ENCODE measurements around the gene HDAC5. TPM values are rescaled to one million over a fixed set of nuclear protein-coding genes. Genes with fewer than 3 reads are reported as not detected.

HDAC5 gene
- total RNA-seq, 1 experiment from 2014 or later: 11.5 TPM

GRCh38 chr17:44170499-44171201 lies 47.2 kb upstream of the HDAC5 start, which contains the start of gene ASB16:
Gene ASB16 (plus strand): TSS chr17:44170704. CDS start chr17:44170790, 86 bp downstream.
- H3K36me3 ChIP-seq (ENCODE audit: control insufficient read depth, insufficient read depth, low read length): no peaks in the 10 kb centered on the region
- BruUV-seq (replicated peaks): no TSS peak
- DNase-seq (ENCODE audit: low read depth, low spot score): no peak
- no peaks in the 10 kb centered on the region for H3K27me3 ChIP-seq (ENCODE audit: control insufficient read depth, insufficient read depth, low read length)
- ChIA-PET POLR2A (no interaction called here), CTCF (no interaction called here)
- in situ Hi-C loops (cut with HindIII; ENCODE audit: low pct_unique_long_range_greater_than_20kb, low sequenced_read_pairs) (no loop called here), intact Hi-C loops (cut with micrococcal nuclease; ENCODE audit: unreplicated experiment) (no loop called here)
- H3K4me3 ChIP-seq (ENCODE audit: low read depth in 2 of 2, low read length in 2 of 2): no peak within 1 kb of the TSS
- H3K4me1 ChIP-seq (ENCODE audit: control insufficient read depth, insufficient read depth, low read length): peaks cover 8% of the 10 kb centered on the region
- no peak within 1 kb of the TSS for H3K27ac ChIP-seq (ENCODE audit: low read length)
- no peaks in the 10 kb centered on the region for H3K9me3 ChIP-seq (ENCODE audit: control insufficient read depth, insufficient read depth, low read depth, low read length)
- ATAC-seq: 0 out of 2 replicates have a peak, but pooled peaks have one; percentile 10
- 0 out of 2 replicates have a peak, but pooled peaks have one; percentile 26 for TF ChIP-seq POLR2AphosphoS5 (IDR thresholded peaks at IDR 0.05; ENCODE audit: low read depth, low read length)
- no peak for TF ChIP-seq TCF7L2 (IDR thresholded peaks at IDR 0.05; ENCODE audit: low read depth, low read length)

DNA sequence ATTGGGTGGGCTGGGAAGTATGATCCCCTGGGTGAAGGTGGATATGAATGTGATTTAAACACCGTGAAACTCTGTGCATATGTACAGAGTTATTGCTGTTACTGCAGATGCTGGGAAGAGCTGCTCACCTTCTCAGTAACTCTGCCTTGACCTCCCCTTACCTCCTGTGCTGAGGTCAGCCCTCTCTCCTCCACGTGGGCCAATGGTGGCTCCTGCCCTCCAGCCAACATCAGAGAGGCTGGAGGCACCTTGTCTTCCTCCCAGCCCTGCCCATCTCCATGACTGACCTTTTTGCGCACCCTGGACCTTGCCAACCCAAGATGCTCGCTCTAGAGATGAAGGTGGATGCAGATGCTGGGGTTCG lies 46.7 kb upstream of the HDAC5 start:
- ChIA-PET CTCF (no interaction called here), POLR2A (no interaction called here)
- Histone ChIP-seq H3K27me3 (ENCODE audit: control insufficient read depth, insufficient read depth, low read length) (no peaks in the 10 kb centered on the region), H3K9me3 (ENCODE audit: control insufficient read depth, insufficient read depth, low read depth, low read length) (no peaks in the 10 kb centered on the region), H3K4me3 (ENCODE audit: low read depth in 2 of 2, low read length in 2 of 2) (no peak overlapping the region), H3K27ac (ENCODE audit: low read length) (no peak overlapping the region), H3K4me1 (ENCODE audit: control insufficient read depth, insufficient read depth, low read length) (peaks cover 8% of the 10 kb centered on the region), H3K36me3 (ENCODE audit: control insufficient read depth, insufficient read depth, low read length) (no peaks in the 10 kb centered on the region)
- in situ Hi-C loops (cut with HindIII; ENCODE audit: low pct_unique_long_range_greater_than_20kb, low sequenced_read_pairs) (no loop called here), intact Hi-C loops (cut with micrococcal nuclease; ENCODE audit: unreplicated experiment) (no loop called here)
- DNase-seq (ENCODE audit: low read depth, low spot score) (no peak), ATAC-seq (no peak)
- TF ChIP-seq TCF7L2 (IDR thresholded peaks at IDR 0.05; ENCODE audit: low read depth, low read length): no peak
- TF ChIP-seq POLR2AphosphoS5 (IDR thresholded peaks at IDR 0.05; ENCODE audit: low read depth, low read length): peak; percentile 55; the same call in 1 of the 2 replicates
- BruUV-seq (replicated peaks): no TSS peak

- in situ Hi-C loops (cut with HindIII; ENCODE audit: low pct_unique_long_range_greater_than_20kb, low sequenced_read_pairs): no loop called here
- POLR2A ChIA-PET: no interaction called here
- no peak for DNase-seq (ENCODE audit: low read depth, low spot score)
Observed at GRCh38 chr17:44167181-44167861, 43.9 kb upstream of the HDAC5 start.

More at GRCh38 chr17:44167181-44167861, 43.9 kb upstream of the HDAC5 start:
- Histone ChIP-seq H3K27ac (ENCODE audit: low read length) (no peak overlapping the region), H3K27me3 (ENCODE audit: control insufficient read depth, insufficient read depth, low read length) (no peaks in the 10 kb centered on the region), H3K4me3 (ENCODE audit: low read depth in 2 of 2, low read length in 2 of 2) (no peak overlapping the region), H3K4me1 (ENCODE audit: control insufficient read depth, insufficient read depth, low read length) (peaks cover 8% of the 10 kb centered on the region), H3K36me3 (ENCODE audit: control insufficient read depth, insufficient read depth, low read length) (no peaks in the 10 kb centered on the region), H3K9me3 (ENCODE audit: control insufficient read depth, insufficient read depth, low read depth, low read length) (no peaks in the 10 kb centered on the region)
- BruUV-seq (replicated peaks): no TSS peak
- TF ChIP-seq TCF7L2 (IDR thresholded peaks at IDR 0.05; ENCODE audit: low read depth, low read length): no peak
- TF ChIP-seq CTCF (IDR thresholded peaks at IDR 0.05): no peak
- no peak for TF ChIP-seq POLR2AphosphoS5 (IDR thresholded peaks at IDR 0.05; ENCODE audit: low read depth, low read length)
- TF ChIP-seq REST (IDR thresholded peaks at IDR 0.05; ENCODE audit: insufficient read depth in 1 of 2, low read depth in 2 of 2, low read length in 1 of 2): no peak
- no peak for TF ChIP-seq SIN3A (IDR thresholded peaks at IDR 0.05; ENCODE audit: borderline replicate concordance, insufficient read depth, low read depth, low read length)
- CTCF ChIA-PET: interaction anchor here (0.7 kb wide), 1 partner anchor 153 kb away, joined by 3 read pairs; no protein-coding TSS in a partner anchor
- intact Hi-C loops (cut with micrococcal nuclease; ENCODE audit: unreplicated experiment): no loop called here
- no peak for ATAC-seq
